Chondrocyte (in vitro differentiated cells): ENCODE measurements around the gene IL3. TPM values are rescaled to one million over a fixed set of nuclear protein-coding genes. Genes with fewer than 3 reads are reported as not detected.

ENCODE experiments used
- DNase-seq: peaks from one replicate; pipeline ENCODE4 v3.0.0; 2021; ENCODE audit warnings: mixed read lengths, low spot score
- H3K27ac Mint-ChIP-seq: one replicate; pipeline ENCODE4 v1.8.0; 2021; ENCODE audit warnings: mild to moderate bottlenecking, moderate library complexity, mixed read lengths; ENCODE audit not compliant: unreplicated experiment
- H3K27me3 Mint-ChIP-seq: 2 replicates; pipeline ENCODE4 v1.8.0; 2021; ENCODE audit warnings: low read depth, mixed read lengths
- H3K36me3 Mint-ChIP-seq: 2 replicates; pipeline ENCODE4 v1.8.0; 2021; ENCODE audit warnings: low read depth, mixed read lengths
- H3K4me1 Mint-ChIP-seq: 2 replicates; pipeline ENCODE4 v1.8.0; 2021; ENCODE audit warnings: low read depth, mild to moderate bottlenecking, mixed read lengths
- H3K4me3 Mint-ChIP-seq: one replicate; pipeline ENCODE4 v1.8.0; 2021; ENCODE audit warnings: mild to moderate bottlenecking, moderate library complexity, mixed read lengths; ENCODE audit not compliant: unreplicated experiment
- H3K9me3 Mint-ChIP-seq: 2 replicates; pipeline ENCODE4 v1.8.0; 2021; ENCODE audit warnings: low read depth, mixed read lengths
- total RNA-seq: library from RNA; stranded (reverse); gene quantifications from 3 replicates; pipeline ENCODE4 v1.2.1, GENCODE V29; 2021
- TF ChIP-seq, protein P1 (sequence below): fragments of 200-600 bp; sonication (generic); IDR thresholded peaks from 2 replicates; pipeline ENCODE4 v1.5.0; 2021; ENCODE audit warnings: antibody characterized with exemption, mild to moderate bottlenecking, moderate library complexity

IL3 gene
- total RNA-seq, 1 donor from 2014 or later: not detected

DNA sequence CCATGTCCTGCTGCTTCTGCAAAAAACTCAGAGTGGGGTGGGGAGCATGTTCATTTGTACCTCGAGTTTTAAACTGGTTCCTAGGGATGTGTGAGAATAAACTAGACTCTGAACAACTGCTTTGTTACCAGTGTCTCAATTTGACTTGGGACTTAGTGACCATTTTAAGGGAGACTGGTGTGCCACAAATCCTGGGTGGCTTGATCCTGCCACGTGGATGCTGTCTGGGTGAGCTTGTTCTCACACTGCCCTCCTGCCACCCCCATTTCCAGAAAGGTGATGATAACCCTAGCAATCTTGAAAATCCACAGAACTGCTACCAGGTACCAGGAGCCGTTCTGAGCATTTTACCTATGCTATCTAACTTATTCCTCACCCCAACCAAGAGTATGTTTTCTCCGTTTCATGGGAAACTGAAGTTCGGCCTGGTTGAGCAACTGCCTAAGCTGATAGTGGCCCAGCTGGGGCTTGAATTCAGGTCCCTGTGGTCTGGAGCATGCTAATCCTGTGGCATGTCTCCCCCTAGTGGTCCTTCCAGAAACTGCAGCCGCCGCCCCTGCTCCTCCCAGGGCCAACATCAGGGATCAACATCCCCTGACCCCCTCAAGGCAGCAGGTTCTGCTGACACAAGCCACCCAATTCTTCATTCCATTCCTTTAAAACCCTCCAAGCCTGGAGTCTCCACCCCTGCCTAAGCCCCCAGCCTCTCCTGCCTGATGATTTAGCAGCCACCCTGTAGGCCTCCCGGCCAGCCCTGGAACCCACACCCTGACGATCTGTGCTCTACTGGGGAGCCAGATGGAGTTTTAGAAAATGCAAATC is 2.8 kb downstream of the IL3 start:
- peaks cover 3% of the 10 kb centered on the region for H3K27me3 Mint-ChIP-seq
- no peak overlapping the region for H3K27ac Mint-ChIP-seq
- peak; percentile 57 for DNase-seq
- H3K36me3 Mint-ChIP-seq: no peaks in the 10 kb centered on the region
- no peak overlapping the region for H3K4me3 Mint-ChIP-seq
- TF ChIP-seq, protein P1, sequence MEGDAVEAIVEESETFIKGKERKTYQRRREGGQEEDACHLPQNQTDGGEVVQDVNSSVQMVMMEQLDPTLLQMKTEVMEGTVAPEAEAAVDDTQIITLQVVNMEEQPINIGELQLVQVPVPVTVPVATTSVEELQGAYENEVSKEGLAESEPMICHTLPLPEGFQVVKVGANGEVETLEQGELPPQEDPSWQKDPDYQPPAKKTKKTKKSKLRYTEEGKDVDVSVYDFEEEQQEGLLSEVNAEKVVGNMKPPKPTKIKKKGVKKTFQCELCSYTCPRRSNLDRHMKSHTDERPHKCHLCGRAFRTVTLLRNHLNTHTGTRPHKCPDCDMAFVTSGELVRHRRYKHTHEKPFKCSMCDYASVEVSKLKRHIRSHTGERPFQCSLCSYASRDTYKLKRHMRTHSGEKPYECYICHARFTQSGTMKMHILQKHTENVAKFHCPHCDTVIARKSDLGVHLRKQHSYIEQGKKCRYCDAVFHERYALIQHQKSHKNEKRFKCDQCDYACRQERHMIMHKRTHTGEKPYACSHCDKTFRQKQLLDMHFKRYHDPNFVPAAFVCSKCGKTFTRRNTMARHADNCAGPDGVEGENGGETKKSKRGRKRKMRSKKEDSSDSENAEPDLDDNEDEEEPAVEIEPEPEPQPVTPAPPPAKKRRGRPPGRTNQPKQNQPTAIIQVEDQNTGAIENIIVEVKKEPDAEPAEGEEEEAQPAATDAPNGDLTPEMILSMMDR: peak; percentile 94
- peaks cover 2% of the 10 kb centered on the region for H3K4me1 Mint-ChIP-seq
- no peaks in the 10 kb centered on the region for H3K9me3 Mint-ChIP-seq

DNA sequence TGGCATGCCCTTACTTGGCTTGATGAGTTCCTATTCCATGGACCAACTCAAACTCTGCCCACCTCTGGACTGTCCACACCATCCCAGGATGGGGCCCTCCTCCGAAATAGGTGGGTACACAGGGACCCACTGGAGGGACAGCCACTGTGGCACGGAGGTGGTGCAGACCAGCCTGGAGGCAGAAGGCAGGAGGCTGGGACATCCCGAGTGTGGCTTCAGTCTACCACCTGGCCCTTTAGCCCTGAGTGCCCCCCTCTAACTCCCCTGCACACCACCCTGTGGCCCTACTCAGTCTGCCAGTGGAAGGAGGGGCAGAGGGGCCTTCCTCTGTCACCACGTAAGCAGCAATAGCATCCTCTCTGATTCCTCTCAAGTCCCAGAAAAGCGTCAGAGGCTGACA is 3.7 kb downstream of the IL3 start:
- Mint-ChIP-seq H3K27me3 (peaks cover 2% of the 10 kb centered on the region), H3K36me3 (no peaks in the 10 kb centered on the region), H3K4me3 (no peak overlapping the region), H3K27ac (no peak overlapping the region), H3K4me1 (peaks cover 2% of the 10 kb centered on the region), H3K9me3 (no peaks in the 10 kb centered on the region)
- TF ChIP-seq, protein P1: no peak
- DNase-seq: peak; percentile 66

DNA sequence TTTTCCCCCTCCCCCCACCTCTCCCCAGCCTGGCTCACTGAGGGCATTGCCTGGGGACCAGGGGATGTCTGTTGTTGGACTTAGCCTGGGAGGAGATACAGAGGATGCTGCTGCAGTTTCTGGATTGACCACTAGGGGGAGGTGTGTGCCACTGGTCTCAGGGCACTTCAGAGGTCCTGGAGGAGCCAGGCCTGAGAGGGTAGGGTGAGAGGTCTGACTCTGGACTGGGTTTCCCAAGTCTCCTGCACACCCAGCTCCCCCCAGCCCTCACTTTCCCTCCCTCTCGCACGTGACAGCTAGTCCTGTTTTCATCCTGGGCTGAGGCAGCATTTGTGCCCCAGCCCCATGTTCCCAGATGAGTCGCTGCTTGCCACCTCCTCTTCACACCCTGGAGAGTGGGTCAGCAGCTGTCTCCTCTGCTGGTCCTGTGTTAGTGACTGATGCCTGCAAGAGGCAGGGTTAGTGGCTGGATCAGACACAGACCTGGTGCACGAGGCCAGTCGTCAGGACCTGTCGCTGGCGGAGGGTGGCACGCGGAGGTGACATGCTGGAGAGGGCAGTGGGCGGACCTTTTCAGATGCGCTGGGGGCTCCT is 4.4 kb downstream of the IL3 start:
- H3K4me1 Mint-ChIP-seq: peaks cover 2% of the 10 kb centered on the region
- no peaks in the 10 kb centered on the region for H3K27me3 Mint-ChIP-seq
- H3K36me3 Mint-ChIP-seq: no peaks in the 10 kb centered on the region
- TF ChIP-seq, protein P1: peak; percentile 81
- no peaks in the 10 kb centered on the region for H3K9me3 Mint-ChIP-seq
- no peak overlapping the region for H3K4me3 Mint-ChIP-seq
- no peak overlapping the region for H3K27ac Mint-ChIP-seq
- peak; percentile 82 for DNase-seq

DNA sequence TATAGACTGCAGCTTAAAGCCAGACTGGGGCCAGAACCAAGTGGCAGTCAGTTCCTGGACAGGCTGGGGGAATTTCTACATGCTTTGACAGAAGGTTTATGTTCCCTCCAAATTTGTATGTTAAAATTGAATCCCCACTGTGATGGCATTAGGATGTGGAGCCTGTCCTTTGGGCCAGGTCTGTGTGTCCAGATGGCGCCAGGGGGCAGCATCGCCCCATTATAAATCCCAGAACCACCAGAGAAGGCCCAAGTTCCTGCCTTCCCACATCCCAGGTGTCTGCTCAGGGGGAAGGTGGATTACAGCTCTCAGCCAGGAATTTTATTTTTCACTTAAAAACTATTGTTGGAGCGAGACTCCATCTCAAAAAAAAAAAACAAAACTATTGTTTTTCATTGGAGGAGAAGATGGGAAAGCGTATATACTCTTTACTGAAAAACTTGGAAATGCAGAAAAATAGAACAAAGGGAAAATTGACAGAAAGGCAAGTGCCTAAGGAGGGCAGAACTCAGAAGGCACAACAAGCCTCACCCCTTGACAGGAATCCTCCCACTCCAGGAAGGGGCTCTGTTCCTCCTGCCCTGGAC is 5.0 kb downstream of the IL3 start:
- Mint-ChIP-seq H3K36me3 (no peaks in the 10 kb centered on the region), H3K4me3 (no peak overlapping the region), H3K4me1 (peaks cover 2% of the 10 kb centered on the region), H3K9me3 (no peaks in the 10 kb centered on the region), H3K27me3 (no peaks in the 10 kb centered on the region), H3K27ac (no peak overlapping the region)
- DNase-seq: no peak
- TF ChIP-seq, protein P1: peak; percentile 75

DNA sequence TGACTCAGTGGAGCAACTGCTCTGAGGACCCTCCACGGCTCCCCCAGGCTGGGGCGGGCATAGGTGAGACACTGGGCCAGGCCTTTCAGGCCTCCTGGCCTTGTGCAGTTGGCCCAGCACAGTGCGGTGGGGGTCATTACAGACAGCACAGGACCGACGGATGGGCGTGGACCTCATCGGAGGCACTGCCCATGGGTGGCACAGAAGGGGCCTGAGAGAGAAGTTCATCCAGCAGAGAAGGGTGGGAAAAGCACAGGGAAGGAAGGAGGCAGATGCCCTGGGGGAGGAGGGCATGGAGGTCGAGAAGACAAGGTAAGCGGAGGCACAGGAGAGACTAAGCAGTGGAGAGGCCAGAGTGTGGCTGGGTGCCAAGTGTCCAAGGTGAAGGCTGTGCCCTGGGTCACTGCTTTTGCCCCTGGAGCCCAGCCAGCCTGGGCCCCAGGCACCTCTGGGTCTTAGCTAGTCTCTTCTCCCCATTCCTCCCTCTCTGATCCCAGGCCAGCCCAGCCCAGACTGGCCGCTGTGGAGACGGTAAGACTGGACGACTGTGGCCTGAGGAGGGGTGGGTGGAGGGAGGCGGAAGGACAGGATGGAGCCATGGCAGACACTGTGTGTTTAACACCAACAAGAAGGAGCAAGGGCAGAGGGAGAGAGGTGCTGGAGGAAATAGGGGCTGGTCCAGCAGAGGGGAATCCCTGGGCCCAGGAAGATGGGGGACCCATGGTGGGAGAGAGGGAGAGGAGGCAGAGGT is 5.7 kb downstream of the IL3 start:
- Mint-ChIP-seq H3K27me3 (no peaks in the 10 kb centered on the region), H3K9me3 (no peaks in the 10 kb centered on the region), H3K4me3 (no peak overlapping the region), H3K4me1 (peaks cover 2% of the 10 kb centered on the region), H3K36me3 (no peaks in the 10 kb centered on the region), H3K27ac (no peak overlapping the region)
- DNase-seq: peak; percentile 81
- TF ChIP-seq, protein P1: no peak
